Stromal cell of bone marrow (primary cell): ENCODE results near the gene REXO4.
"Not testable (repeated sequence)": the region's sequence is repeated elsewhere in the genome, so short reads cannot be mapped to it uniquely, and the experiment has no call there.

Experiments
- DNase-seq: peaks from one replicate; pipeline ENCODE4 v3.0.0-alpha.2; 2012; ENCODE audit warnings: low read depth

Gene REXO4

GRCh38 chr9:133387680-133388079, 30.1 kb downstream of the REXO4 start:
- no peak for DNase-seq

- no peak for DNase-seq
Observed at GRCh38 chr9:133386338-133386737, 31.5 kb downstream of the REXO4 start.

GRCh38 chr9:133385452-133385851, 32.4 kb downstream of the REXO4 start:
- no peak for DNase-seq

GRCh38 chr9:133384736-133385321, 33.0 kb downstream of the REXO4 start:
- no peak for DNase-seq

GRCh38 chr9:133383438-133383837, 34.4 kb downstream of the REXO4 start:
- no peak for DNase-seq

GRCh38 chr9:133382507-133383141, 35.2 kb downstream of the REXO4 start:
- no peak for DNase-seq

GRCh38 chr9:133380734-133381133, 37.1 kb downstream of the REXO4 start:
- no peak for DNase-seq

- DNase-seq = no peak
Observed at GRCh38 chr9:133379153-133380086, 38.4 kb downstream of the REXO4 start.

- no peak for DNase-seq
Observed at GRCh38 chr9:133378408-133378962, 39.3 kb downstream of the REXO4 start.

GRCh38 chr9:133377721-133378216, 40.0 kb downstream of the REXO4 start:
- DNase-seq = peak; percentile 43

GRCh38 chr9:133377280-133377679, 40.5 kb downstream of the REXO4 start:
- not testable (repeated sequence) for DNase-seq

- DNase-seq = peak; percentile 94
Observed at GRCh38 chr9:133375724-133376654, 41.8 kb downstream of the REXO4 start, which contains the start of the genes STKLD1 and SURF4. Gene STKLD1, plus strand, starts transcription at chr9:133376366. Its CDS starts 108 bp downstream, at chr9:133376474. Gene SURF4, minus strand, starts transcription at chr9:133376060. Its CDS starts 91 bp downstream, at chr9:133375969.

- no peak for DNase-seq
Observed at GRCh38 chr9:133375116-133375723, 42.6 kb downstream of the REXO4 start.

GRCh38 chr9:133374612-133375115, 43.1 kb downstream of the REXO4 start:
- peak; percentile 45 for DNase-seq

GRCh38 chr9:133372144-133372543, 45.7 kb downstream of the REXO4 start:
- no peak for DNase-seq

GRCh38 chr9:133371261-133371711, 46.5 kb downstream of the REXO4 start:
- DNase-seq = no peak

- DNase-seq = no peak
Observed at GRCh38 chr9:133370685-133371084, 47.1 kb downstream of the REXO4 start.

- DNase-seq = no peak
Observed at GRCh38 chr9:133369933-133370332, 47.9 kb downstream of the REXO4 start.

- DNase-seq = no peak
Observed at GRCh38 chr9:133369422-133369821, 48.4 kb downstream of the REXO4 start.

- DNase-seq = no peak
Observed at GRCh38 chr9:133368249-133368881, 49.4 kb downstream of the REXO4 start.
